Stimulated activated CD8-positive, alpha-beta memory T cell treated with anti-CD3 and anti-CD28 coated beads, Interleukin-4, amount 100 ng/mL, for 1 hour (primary cell): ENCODE results near the gene M1AP.

Source experiments
- DNase-seq, 2 donors: peaks; one replicate each; pipeline ENCODE4 v3.0.0-alpha.2; 2020; ENCODE audit warnings: low read depth in 2 of 2, low spot score in 1 of 2

M1AP gene

GRCh38 chr2:74526649-74527230 lies 121.4 kb downstream of the M1AP start:
- no peak for DNase-seq

GRCh38 chr2:74525717-74526648 lies 122.1 kb downstream of the M1AP start, which contains the start of gene DQX1:
Gene DQX1 (minus strand): TSS chr2:74526231. CDS start chr2:74525729, 502 bp downstream.
- no peak for DNase-seq

GRCh38 chr2:74524955-74525716 lies 123.0 kb downstream of the M1AP start:
- no peak for DNase-seq

GRCh38 chr2:74524005-74524404 lies 124.1 kb downstream of the M1AP start:
- DNase-seq: no peak

- DNase-seq: no peak
Measured at GRCh38 chr2:74522516-74522915, 125.6 kb downstream of the M1AP start.

- DNase-seq: no peak
Measured at GRCh38 chr2:74516650-74517049, 131.5 kb downstream of the M1AP start.

- DNase-seq: peak in 1 of 2 donors; percentile 55
Measured at GRCh38 chr2:74515981-74516633, 132.0 kb downstream of the M1AP start.

GRCh38 chr2:74515271-74515980 lies 132.7 kb downstream of the M1AP start:
- no peak for DNase-seq

GRCh38 chr2:74514368-74515270 lies 133.5 kb downstream of the M1AP start, which contains the start of gene TLX2:
Gene TLX2 (plus strand): TSS chr2:74514450. CDS start chr2:74514807, 357 bp downstream.
- no peak for DNase-seq

- DNase-seq: no peak
Measured at GRCh38 chr2:74513605-74514367, 134.3 kb downstream of the M1AP start.

- DNase-seq: no peak
Measured at GRCh38 chr2:74512744-74513604, 135.2 kb downstream of the M1AP start.

GRCh38 chr2:74511104-74511989 lies 136.8 kb downstream of the M1AP start:
- no peak for DNase-seq

GRCh38 chr2:74510272-74510671 lies 137.9 kb downstream of the M1AP start:
- DNase-seq: no peak

GRCh38 chr2:74507926-74508520 lies 140.1 kb downstream of the M1AP start:
- no peak for DNase-seq
